A549 (cell line): ENCODE measurements around the gene NBEAL2. TPM values are rescaled to one million over a fixed set of nuclear protein-coding genes. Genes with fewer than 3 reads are reported as not detected.

Source experiments
- ATAC-seq, 2 experiments: fragments of 200-7000 bp in 1 of 2; fragments of >200 bp in 1 of 2; cut with Nextera tagmentation in 1 of 2; cut with Tn5 transposase in 1 of 2; 3 replicates each; pipeline versions ENCODE4 v1.8.0 to v1.9.1; 2018 to 2020; ENCODE audit warnings: mild to moderate bottlenecking in 1 of 2, moderate library complexity in 1 of 2
- CTCF ChIA-PET: fragments of 300-600 bp; sonication (Branson Sonifier 250); formaldehyde crosslinking; extraction: SDS; loops from one replicate; lab custom pipeline; 2021; ENCODE audit warnings: antibody characterized with exemption, inconsistent platforms; lab: Yijun Ruan, JAX
- POLR2A ChIA-PET: fragments of 350-600 bp; formaldehyde crosslinking; extraction: SDS; loops from one replicate; lab custom pipeline; 2021; ENCODE audit warnings: antibody characterized with exemption, inconsistent platforms; lab: Yijun Ruan, JAX
- DNase-seq, 2 experiments: peaks; one replicate each; pipeline versions ENCODE4 v3.0.0 to v3.0.0-alpha.2; 2011 to 2016; ENCODE audit warnings: low read depth in 1 of 2, low spot score in 1 of 2
- FAIRE-seq: peaks from 2 replicates; lab custom pipeline; 2011; peaks lifted over from hg19 to GRCh38; lab: Jason Lieb, UNC
- H3K27ac ChIP-seq, 2 experiments: fragments of >200 bp; sonication (Bioruptor Twin); formaldehyde crosslinking; 3 replicates each; pipeline ENCODE4 v1.5.1; 2016 to 2017
- H3K4me1 ChIP-seq: fragments of >200 bp; sonication (Bioruptor Twin); formaldehyde crosslinking; 3 replicates; pipeline ENCODE4 v1.6.1; 2016
- H3K4me2 ChIP-seq: fragments of >200 bp; sonication (Bioruptor Twin); formaldehyde crosslinking; 3 replicates; pipeline ENCODE4 v1.6.1; 2016
- H3K4me3 ChIP-seq: fragments of >200 bp; sonication (Bioruptor Twin); formaldehyde crosslinking; 3 replicates; pipeline ENCODE4 v1.5.1; 2016
- H3K9me3 ChIP-seq: fragments of >200 bp; sonication (Bioruptor Twin); formaldehyde crosslinking; 3 replicates; pipeline ENCODE4 v1.6.1; 2016
- BCL3 ChIP-seq: fragments of >200 bp; sonication (Bioruptor Twin); formaldehyde crosslinking; IDR thresholded peaks from 3 replicates; pipeline ENCODE4 v1.6.1; 2016
- CBX2 ChIP-seq: fragments of 200-600 bp; sonication (generic); IDR thresholded peaks from 2 replicates; pipeline ENCODE4 v1.6.1; 2016; ENCODE audit warnings: low read depth, mild to moderate bottlenecking, borderline replicate concordance
- CEBPB ChIP-seq, 2 experiments: fragments of >200 bp in 1 of 2; sonication (Bioruptor Twin) in 1 of 2; formaldehyde crosslinking in 1 of 2; IDR thresholded peaks; 2 replicates each; pipeline ENCODE4 v1.6.1; 2012 to 2016
- E2F6 ChIP-seq: IDR thresholded peaks from 2 replicates; pipeline ENCODE4 v1.6.1; 2012; ENCODE audit warnings: low read depth, borderline replicate concordance
- EHF ChIP-seq: fragments of 250-450 bp; sonication (Bioruptor Pico); IDR thresholded peaks from 2 replicates; pipeline ENCODE4 v1.5.0; 2020; ENCODE audit warnings: mild to moderate bottlenecking
- ESRRA ChIP-seq: fragments of 150-350 bp; IDR thresholded peaks from 2 replicates; pipeline ENCODE4 v1.6.1; 2014; ENCODE audit warnings: mild to moderate bottlenecking, low read length, borderline replicate concordance
- GATA3 ChIP-seq: IDR thresholded peaks from 2 replicates; pipeline ENCODE4 v1.6.1; 2012; ENCODE audit warnings: borderline replicate concordance
- MAX ChIP-seq: IDR thresholded peaks from 2 replicates; pipeline ENCODE4 v1.6.1; 2012
- PBX3 ChIP-seq: IDR thresholded peaks from 2 replicates; pipeline ENCODE4 v1.6.1; 2012
- PHF8 ChIP-seq: fragments of 200-600 bp; sonication (generic); IDR thresholded peaks from 2 replicates; pipeline ENCODE4 v1.6.1; 2016; ENCODE audit warnings: low read depth, mild to moderate bottlenecking, antibody characterized with exemption, moderate library complexity, borderline replicate concordance
- POLR2A ChIP-seq: IDR thresholded peaks from 2 replicates; pipeline ENCODE4 v1.6.1; 2012; ENCODE audit warnings: mild to moderate bottlenecking, low read length
- RARB ChIP-seq: fragments of 250-450 bp; sonication (Bioruptor Pico); IDR thresholded peaks from 2 replicates; pipeline ENCODE4 v1.8.0; 2021; ENCODE audit warnings: mild to moderate bottlenecking, moderate library complexity
- RFX5 ChIP-seq: fragments of 450-650 bp; IDR thresholded peaks from 2 replicates; pipeline ENCODE4 v1.7.1; 2014; ENCODE audit warnings: antibody characterized with exemption, mild to moderate bottlenecking, moderate library complexity
- SMC3 ChIP-seq: fragments of >200 bp; sonication (Bioruptor Twin); formaldehyde crosslinking; IDR thresholded peaks from 3 replicates; pipeline ENCODE4 v1.6.1; 2018; ENCODE audit warnings: inconsistent platforms
- TP53 ChIP-seq: fragments of 250-450 bp; sonication (Bioruptor Pico); IDR thresholded peaks from 2 replicates; pipeline ENCODE4 v1.5.0; 2021; ENCODE audit warnings: mild to moderate bottlenecking, moderate library complexity
- ZC3H11A ChIP-seq: fragments of 450-650 bp; IDR thresholded peaks from 2 replicates; pipeline ENCODE4 v1.6.1; 2014; ENCODE audit warnings: antibody characterized with exemption, mild to moderate bottlenecking
- ZFP36 ChIP-seq: fragments of 450-650 bp; IDR thresholded peaks from 2 replicates; pipeline ENCODE4 v1.6.1; 2014; ENCODE audit warnings: borderline replicate concordance; ENCODE audit not compliant: partially characterized antibody
- ZSCAN20 ChIP-seq: fragments of 250-450 bp; sonication (Bioruptor Pico); IDR thresholded peaks from 2 replicates; pipeline ENCODE4 v1.8.0; 2022; ENCODE audit warnings: mild to moderate bottlenecking, moderate library complexity
- WGBS: methylation state at CpG from one replicate; pipeline ENCODE4 v1.1.6; 2017; ENCODE audit errors: missing lambda C conversion rate; 5-methylcytosine and 5-hydroxymethylcytosine counted together
- polyA minus RNA-seq: library from RNA; depleted of rRNA, polyadenylated mRNA; stranded (reverse); fragments of >200 nt; gene quantifications from 2 replicates; pipeline ENCODE4 v1.2.3, GENCODE V29; 2011; rRNA and poly(A)+ RNA removed
- polyA plus RNA-seq, 4 experiments: library from polyadenylated mRNA; depleted of rRNA in 3 of 4; stranded (reverse); fragments of >200 nt; fragmentation: RNase III in 1 of 4; extraction: RNeasy Plus Mini Kit Qiagen cat#74134 plus additional on column Dnase treatment in 1 of 4; gene quantifications; 2 replicates in 3 of 4; 3 replicates in 1 of 4; pipeline ENCODE4 v1.2.3, GENCODE V29; 2011 to 2017

Gene NBEAL2
- polyA plus RNA-seq (2011; rRNA removed) = 9.6 and 13.3 TPM in 2 replicates
- 45.5 and 60.4 TPM in 2 replicates for polyA plus RNA-seq (2012; cell fraction: cytosol; rRNA removed)
- polyA plus RNA-seq (2012; cell fraction: nucleus; rRNA removed) = 409 and 469 TPM in 2 replicates
- polyA plus RNA-seq (2017; fragmentation: RNase III; extraction: RNeasy Plus Mini Kit Qiagen cat#74134 plus additional on column Dnase treatment) = 43.4 to 54.0 TPM (median 47.3 TPM) in 3 replicates
- polyA minus RNA-seq = 14.9 and 24.5 TPM in 2 replicates

GRCh38 chr3:46978985-46979944 is at the start of gene NBEAL2:
Gene NBEAL2 (plus strand): TSS chr3:46979666. CDS start chr3:46979862, 196 bp downstream.
- H3K4me2 ChIP-seq = peak within 1 kb of the TSS; percentile 82
- peak; percentile 46; the same call in 1 of the 2 replicates for TF ChIP-seq MAX
- no peak for TF ChIP-seq GATA3
- peak; percentile 93 for TF ChIP-seq ZFP36
- TF ChIP-seq E2F6 = no peak
- TF ChIP-seq POLR2A = peak; percentile 31
- no peak for TF ChIP-seq PHF8
- TF ChIP-seq CBX2 = no peak
- TF ChIP-seq RFX5 = no peak
- no peak for TF ChIP-seq TP53
- TF ChIP-seq, all 56 proteins: peak for 3
- Histone ChIP-seq H3K9me3 (no peaks in the 10 kb centered on the region), H3K4me3 (peak within 1 kb of the TSS; percentile 92), H3K4me1 (peaks cover 44% of the 10 kb centered on the region), H3K27ac (peak within 1 kb of the TSS; percentile 91 to 97)
- peak; percentile 82 to 91 for DNase-seq
- FAIRE-seq = no peak
- CTCF ChIA-PET = interaction anchor here (1.0 to 1.8 kb wide), 9 partner anchors 13 to 274 kb away, joined by 3 to 7 read pairs (median 3); no protein-coding TSS in a partner anchor
- POLR2A ChIA-PET = interaction anchor here (0.6 to 2.0 kb wide), 9 partner anchors 12 to 184 kb away, joined by 3 to 5 read pairs (median 4); partner anchors contain the start of gene SETD2
- 12% methylated on average over 12 of the region's 73 CpGs for WGBS
- peak; percentile 79 to 91 for ATAC-seq

- ATAC-seq (no peak; a peak in 2 of 6 replicates), DNase-seq (no peak), FAIRE-seq (no peak)
- Histone ChIP-seq H3K4me1 (peaks cover 86% of the 10 kb centered on the region), H3K9me3 (peaks cover 6% of the 10 kb centered on the region; the same call in 1 of the 3 replicates), H3K4me2 (peak overlapping the region; percentile 63), H3K4me3 (no peak overlapping the region), H3K27ac (peak overlapping the region; percentile 85 to 88)
- 70% methylated on average over 9 of the region's 9 CpGs for WGBS
- POLR2A ChIA-PET = interaction anchor here (1.4 kb wide), 1 partner anchor 46 kb away, joined by 6 read pairs; the partner anchor contains the start of gene CCDC12
- TF ChIP-seq ZC3H11A (no peak), EHF (no peak), PBX3 (no peak), SMC3 (no peak), RARB (CRISPR knock-in tag) (no peak), E2F6 (no peak), ESRRA (no peak), BCL3 (no peak), CEBPB (IDR thresholded peaks at IDR 0.05) (no peak), ZSCAN20 (no peak)
- TF ChIP-seq, all 56 proteins: peak for 0
- CTCF ChIA-PET = interaction anchor here (0.9 to 1.7 kb wide), 7 partner anchors 8 to 69 kb away, joined by 3 to 4 read pairs (median 3); no protein-coding TSS in a partner anchor
These were observed 49.1 kb upstream of the NBEAL2 start for GRCh38 chr3:46930166-46930944.
